Cardiac septum (tissue), 1 donor: ENCODE results near the gene B3GNT7. TPM values are rescaled to one million over a fixed set of nuclear protein-coding genes. Genes with fewer than 3 reads are reported as not detected.
A peak's percentile ranks its signal among the peaks of the same experiment; 100 is the strongest.
"Not testable (repeated sequence)": the region's sequence is repeated elsewhere in the genome, so short reads cannot be mapped to it uniquely, and the experiment has no call there.

Experiments used
- DNase-seq: peaks from one replicate; pipeline ENCODE4 v3.0.0-alpha.2; 2020; ENCODE audit warnings: low spot score
- intact Hi-C: fragments of 100-400 bp; cut with DNase I; formaldehyde crosslinking; loops from one replicate; pipeline ENCODE4 v1.14.0; 2022
- total RNA-seq: library from RNA; stranded (reverse); fragmentation: NEBNext Ultra II Directional; extraction: Animal tissue kit (Norgen Biotek cat#: 25700); gene quantifications from one replicate; pipeline ENCODE4 v1.2.1, GENCODE V29; 2021
- donor health status: DM: no; HTN: no; CAD: no.

The B3GNT7 gene
- total RNA-seq, 1 donor from 2014 or later, result 5.4 TPM

GRCh38 chr2:231364061-231364460 is 31.4 kb upstream of the B3GNT7 start:
- intact Hi-C loops, result no loop called here
- no peak for DNase-seq

GRCh38 chr2:231364961-231365810 is 30.3 kb upstream of the B3GNT7 start:
- DNase-seq, result peak; percentile 72
- intact Hi-C loops, result no loop called here

GRCh38 chr2:231367178-231367577 is 28.3 kb upstream of the B3GNT7 start:
- intact Hi-C loops, result no loop called here
- DNase-seq, result no peak

GRCh38 chr2:231369580-231370428 is 25.7 kb upstream of the B3GNT7 start:
- intact Hi-C loops, result no loop called here
- DNase-seq, result peak; percentile 82

GRCh38 chr2:231370429-231370748 is 25.1 kb upstream of the B3GNT7 start:
- no peak for DNase-seq
- intact Hi-C loops, result no loop called here

- no peak for DNase-seq
- intact Hi-C loops, result no loop called here
Measured at GRCh38 chr2:231370749-231371429, 24.6 kb upstream of the B3GNT7 start.

GRCh38 chr2:231371430-231372054 is 24.0 kb upstream of the B3GNT7 start:
- intact Hi-C loops, result no loop called here
- DNase-seq, result no peak

GRCh38 chr2:231372326-231372725 is 23.2 kb upstream of the B3GNT7 start:
- no peak for DNase-seq
- intact Hi-C loops, result no loop called here

- intact Hi-C loops, result no loop called here
- no peak for DNase-seq
Measured at GRCh38 chr2:231373184-231373583, 22.3 kb upstream of the B3GNT7 start.

GRCh38 chr2:231373786-231374349 is 21.6 kb upstream of the B3GNT7 start:
- DNase-seq, result no peak

GRCh38 chr2:231374771-231375170 is 20.7 kb upstream of the B3GNT7 start:
- intact Hi-C loops, result no loop called here
- no peak for DNase-seq

More at GRCh38 chr2:231373786-231374349, 21.6 kb upstream of the B3GNT7 start:
- intact Hi-C loops, result no loop called here

GRCh38 chr2:231375994-231376615 is 19.4 kb upstream of the B3GNT7 start:
- DNase-seq, intact Hi-C loops: not testable (repeated sequence)

GRCh38 chr2:231376857-231377256 is 18.7 kb upstream of the B3GNT7 start:
- intact Hi-C loops, result no loop called here
- DNase-seq, result no peak

- DNase-seq, result no peak
- intact Hi-C loops, result no loop called here
Measured at GRCh38 chr2:231378026-231378722, 17.3 kb upstream of the B3GNT7 start.

- intact Hi-C loops, result no loop called here
- no peak for DNase-seq
Measured at GRCh38 chr2:231379266-231380215, 16.0 kb upstream of the B3GNT7 start.

- intact Hi-C loops, result no loop called here
- no peak for DNase-seq
Measured at GRCh38 chr2:231380307-231380706, 15.2 kb upstream of the B3GNT7 start.
